PC-3 (cell line): ENCODE measurements around the gene ZCCHC24. TPM values are rescaled to one million over a fixed set of nuclear protein-coding genes. Genes with fewer than 3 reads are reported as not detected.

Source experiments
- ATAC-seq: fragments of 200-7000 bp; cut with Tn5 transposase; 2 replicates; pipeline ENCODE4 v1.9.1; 2020; ENCODE audit warnings: mild to moderate bottlenecking, moderate library complexity
- BruUV-seq: library from RNA; stranded (reverse); fragments of 400-500 nt; replicated peaks from 2 replicates; lab custom pipeline; 2021; lab: Mats Ljungman, UMichigan
- CTCF ChIA-PET: fragments of 300-600 bp; sonication (Branson Sonifier 250); formaldehyde crosslinking; loops from one replicate; lab custom pipeline; 2022; ENCODE audit warnings: antibody characterized with exemption; lab: Charles Lee
- POLR2A ChIA-PET: fragments of 300-600 bp; sonication (Branson Sonifier 250); formaldehyde crosslinking; loops from one replicate; lab custom pipeline; 2022; ENCODE audit warnings: antibody characterized with exemption; ENCODE audit not compliant: unreplicated experiment; lab: Charles Lee
- DNase-seq: peaks from one replicate; pipeline ENCODE4 v3.0.0-alpha.2; 2015
- H2AFZ ChIP-seq: fragments of 300-600 bp; sonication (generic); 2 replicates; pipeline ENCODE4 v1.6.0; 2016; ENCODE audit warnings: antibody characterized with exemption, low read length
- H3F3A ChIP-seq: fragments of 300-600 bp; sonication (generic); one replicate; pipeline ENCODE4 v1.6.0; 2017; ENCODE audit warnings: antibody characterized with exemption, low read length, control low read depth, mild to moderate bottlenecking; ENCODE audit not compliant: unreplicated experiment
- H3K27ac ChIP-seq: fragments of 300-600 bp; sonication (generic); 2 replicates; pipeline ENCODE4 v1.5.1; 2016; ENCODE audit warnings: mild to moderate bottlenecking, low read length
- H3K27me3 ChIP-seq: fragments of 300-600 bp; sonication (generic); 2 replicates; pipeline ENCODE4 v1.6.1; 2016; ENCODE audit warnings: low read length, mixed read lengths
- H3K36me3 ChIP-seq: fragments of 300-600 bp; sonication (generic); 2 replicates; pipeline ENCODE4 v1.6.1; 2016; ENCODE audit warnings: low read depth, mixed run types, low read length, mixed read lengths
- H3K4me1 ChIP-seq: fragments of 300-600 bp; sonication (generic); 2 replicates; pipeline ENCODE4 v1.5.1; 2016; ENCODE audit warnings: low read length; ENCODE audit not compliant: insufficient read depth
- H3K4me2 ChIP-seq: fragments of 300-600 bp; sonication (generic); 2 replicates; pipeline ENCODE4 v1.6.0; 2016; ENCODE audit warnings: low read length
- H3K4me3 ChIP-seq: fragments of 300-600 bp; sonication (generic); 2 replicates; pipeline ENCODE4 v1.5.1; 2016; ENCODE audit warnings: mild to moderate bottlenecking, low read length, mixed read lengths
- H3K79me2 ChIP-seq: fragments of 300-600 bp; sonication (generic); 2 replicates; pipeline ENCODE4 v1.6.1; 2017; ENCODE audit warnings: low read length, mixed read lengths
- H3K9ac ChIP-seq: fragments of 300-600 bp; sonication (generic); 2 replicates; pipeline ENCODE4 v1.6.0; 2016; ENCODE audit warnings: mild to moderate bottlenecking, low read length
- H3K9me2 ChIP-seq: fragments of 300-600 bp; sonication (generic); replicated peaks from 2 replicates; pipeline ENCODE4 v1.6.1; 2016; ENCODE audit warnings: mixed run types, low read length, mixed read lengths
- H3K9me3 ChIP-seq: fragments of 300-600 bp; sonication (generic); 2 replicates; pipeline ENCODE4 v1.6.1; 2016; ENCODE audit warnings: low read length, mixed read lengths
- H4K20me1 ChIP-seq: fragments of 300-600 bp; sonication (generic); 2 replicates; pipeline ENCODE4 v1.6.1; 2016; ENCODE audit warnings: low read length, mixed read lengths
- CTCF ChIP-seq: fragments of 300-600 bp; sonication (generic); conservative IDR thresholded peaks from 2 replicates; pipeline ENCODE4 v1.5.1; 2017; ENCODE audit warnings: antibody characterized with exemption, low read depth, mild to moderate bottlenecking, low read length
- EZH2 ChIP-seq: fragments of 300-600 bp; sonication (generic); IDR thresholded peaks from one replicate; pipeline ENCODE4 v1.6.1; 2017; ENCODE audit warnings: antibody characterized with exemption, mild to moderate bottlenecking, low read length; ENCODE audit not compliant: unreplicated experiment
- EZH2phosphoT487 ChIP-seq: fragments of 300-600 bp; sonication (generic); IDR thresholded peaks from 2 replicates; pipeline ENCODE4 v1.6.1; 2018; ENCODE audit warnings: mild to moderate bottlenecking, antibody characterized with exemption, low read length, borderline replicate concordance
- intact Hi-C: fragments of 100-400 bp; cut with micrococcal nuclease; formaldehyde crosslinking; loops from 2 replicates; pipeline ENCODE4 v1.9.0; 2023
- total RNA-seq: library from RNA; depleted of rRNA; stranded (reverse); fragments of >200 nt; gene quantifications from 2 replicates; pipeline ENCODE4 v1.2.3, GENCODE V29; 2014

ZCCHC24 gene
- total RNA-seq, 1 experiment from 2014 or later, result 32.9 TPM

GRCh38 chr10:79404231-79404609 lies 41.2 kb downstream of the ZCCHC24 start:
- no TSS peak for BruUV-seq

GRCh38 chr10:79403441-79404230 lies 41.8 kb downstream of the ZCCHC24 start:
- POLR2A ChIA-PET, result no interaction called here
- intact Hi-C loops, result loop anchor here (1.0 kb wide), 2 partner anchors 41 to 85 kb away; no protein-coding TSS in a partner anchor
- peaks cover 28% of the 10 kb centered on the region for H3K4me1 ChIP-seq
- H3K27ac ChIP-seq, result peak overlapping the region; percentile 36
- no peaks in the 10 kb centered on the region for H3K27me3 ChIP-seq
- ATAC-seq (peak; percentile 27), DNase-seq (peak; percentile 82)
- no peaks in the 10 kb centered on the region; the same call in 1 of the 2 replicates for H3K36me3 ChIP-seq
- no peaks in the 10 kb centered on the region for H4K20me1 ChIP-seq
- H3K79me2 ChIP-seq, result no peaks in the 10 kb centered on the region
- H3K9ac ChIP-seq, result 0 out of 2 replicates have a peak overlapping the region, but pooled peaks have one; percentile 1
- CTCF ChIA-PET, result interaction anchor here (0.5 to 1.0 kb wide), 3 partner anchors 30 to 64 kb away, joined by 3 to 8 read pairs (median 4); no protein-coding TSS in a partner anchor
- no peaks in the 10 kb centered on the region for H3K9me2 ChIP-seq
- no peak overlapping the region for H2AFZ ChIP-seq
- H3F3A ChIP-seq, result no peaks in the 10 kb centered on the region
- no peak overlapping the region for H3K4me3 ChIP-seq
- H3K9me3 ChIP-seq, result no peaks in the 10 kb centered on the region
- no TSS peak for BruUV-seq
- TF ChIP-seq EZH2phosphoT487, result no peak
- TF ChIP-seq EZH2, result no peak
- TF ChIP-seq CTCF, result no peak
- H3K4me2 ChIP-seq, result peak overlapping the region; percentile 27

More at GRCh38 chr10:79404231-79404609, 41.2 kb downstream of the ZCCHC24 start:
- intact Hi-C loops, result loop anchor here (1.0 kb wide), 2 partner anchors 40 to 84 kb away; no protein-coding TSS in a partner anchor
- ATAC-seq, result peak; percentile 64
- H3K79me2 ChIP-seq, result no peaks in the 10 kb centered on the region
- no peaks in the 10 kb centered on the region for H3K9me2 ChIP-seq
- TF ChIP-seq EZH2 (no peak), CTCF (no peak), EZH2phosphoT487 (no peak)
- peak overlapping the region; percentile 36 for H3K27ac ChIP-seq
- no peaks in the 10 kb centered on the region for H3K27me3 ChIP-seq
- no peaks in the 10 kb centered on the region; the same call in 1 of the 2 replicates for H3K36me3 ChIP-seq
- no peak overlapping the region for H2AFZ ChIP-seq
- CTCF ChIA-PET, result interaction anchor here (0.5 to 1.0 kb wide), 4 partner anchors 29 to 43 kb away, joined by 3 to 4 read pairs (median 3); no protein-coding TSS in a partner anchor
- H3K4me3 ChIP-seq, result no peak overlapping the region
- H3K9ac ChIP-seq, result 0 out of 2 replicates have a peak overlapping the region, but pooled peaks have one; percentile 1
- no peaks in the 10 kb centered on the region for H3K9me3 ChIP-seq
- peak; percentile 81 for DNase-seq
- POLR2A ChIA-PET, result no interaction called here
- H4K20me1 ChIP-seq, result no peaks in the 10 kb centered on the region
- H3K4me1 ChIP-seq, result peaks cover 28% of the 10 kb centered on the region
- peak overlapping the region; percentile 27 for H3K4me2 ChIP-seq
- no peaks in the 10 kb centered on the region for H3F3A ChIP-seq
